Stimulated activated CD4-positive, alpha-beta T cell treated with anti-CD3 and anti-CD28 coated beads, Interleukin-15, amount 100 ng/mL, for 48 hours (primary cell): ENCODE measurements around the gene POLR2E.

ENCODE experiments used
- DNase-seq, 2 donors: peaks; one replicate each; pipeline ENCODE4 v3.0.0-alpha.2; 2020; ENCODE audit warnings: low read depth in 2 of 2

POLR2E gene

DNA sequence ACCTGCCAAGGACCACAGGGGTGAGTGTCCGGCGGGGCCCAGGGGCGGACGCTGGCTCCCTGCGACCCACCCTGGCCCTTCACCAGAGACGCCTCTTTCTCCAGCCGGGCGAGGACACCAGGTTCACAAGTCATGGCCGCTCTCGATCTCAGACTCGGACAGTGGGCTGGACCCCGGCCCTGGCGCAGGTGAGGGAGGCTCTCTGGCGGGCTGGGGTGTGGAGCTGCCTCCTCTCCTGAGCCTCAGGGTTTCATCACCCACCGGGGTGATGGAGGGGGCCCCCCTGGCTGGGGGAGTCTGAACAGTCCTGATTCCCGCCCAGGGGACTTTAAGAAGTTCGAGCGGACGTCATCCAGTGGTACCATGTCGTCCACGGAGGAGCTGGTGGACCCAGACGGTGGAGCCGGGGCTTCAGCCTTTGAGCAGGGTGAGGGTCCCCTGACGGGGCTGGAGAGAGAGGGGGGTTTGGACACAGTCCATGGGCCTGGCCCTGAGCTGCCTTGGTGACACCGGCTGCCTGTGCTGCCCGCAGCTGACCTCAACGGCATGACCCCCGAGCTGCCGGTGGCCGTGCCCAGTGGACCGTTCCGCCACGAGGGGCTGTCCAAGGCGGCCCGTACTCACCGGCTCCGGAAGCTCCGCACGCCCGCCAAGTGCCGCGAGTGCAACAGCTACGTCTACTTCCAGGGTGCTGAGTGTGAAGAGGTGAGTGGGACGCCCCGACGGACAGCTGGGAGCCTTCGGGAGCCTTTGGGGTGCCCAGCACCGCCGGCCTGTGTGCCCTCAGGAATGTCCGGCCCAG, 14.6 kb downstream of the POLR2E start:
- DNase-seq = no peak

DNA sequence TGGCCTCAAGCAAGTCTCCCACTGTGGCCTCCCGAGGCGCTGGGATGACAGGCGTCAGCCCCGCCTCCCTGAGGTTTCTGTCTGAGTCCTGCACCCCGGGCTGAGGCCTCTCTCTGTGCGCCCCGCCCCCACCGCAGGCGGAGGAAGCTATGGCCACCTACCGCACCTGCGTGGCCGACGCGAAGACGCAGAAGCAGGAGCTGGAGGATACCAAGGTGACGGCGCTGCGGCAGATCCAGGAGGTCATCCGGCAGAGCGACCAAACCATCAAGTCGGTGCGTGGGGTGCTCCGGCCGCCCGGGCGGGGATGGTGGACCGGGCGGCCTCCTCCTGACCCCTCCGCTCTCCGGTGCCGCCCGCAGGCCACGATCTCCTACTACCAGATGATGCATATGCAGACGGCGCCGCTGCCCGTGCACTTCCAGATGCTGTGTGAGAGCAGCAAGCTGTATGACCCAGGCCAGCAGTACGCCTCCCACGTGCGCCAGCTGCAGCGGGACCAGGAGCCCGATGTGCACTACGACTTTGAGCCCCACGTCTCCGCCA, 15.5 kb downstream of the POLR2E start:
- DNase-seq = peak; percentile 73 to 80

DNA sequence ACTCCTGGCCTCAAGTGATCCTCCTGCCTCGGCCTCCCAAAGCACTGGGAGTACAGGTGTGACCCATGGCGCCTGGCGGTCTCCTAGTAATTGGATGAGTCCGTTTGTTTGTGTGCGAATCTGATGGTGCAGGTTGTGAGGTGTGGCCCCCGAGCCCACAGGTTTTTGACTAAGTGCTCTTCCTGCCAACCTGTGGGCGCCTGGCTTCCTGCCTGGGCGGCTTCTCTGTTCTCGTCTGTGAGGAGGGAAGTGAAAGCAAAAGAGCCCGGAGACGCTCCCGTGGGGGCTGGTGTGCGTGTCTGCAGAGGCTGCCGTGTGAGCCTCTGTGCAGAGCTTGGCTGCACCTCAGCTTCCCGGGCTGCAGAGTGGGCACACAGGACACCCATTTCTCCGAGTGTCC, 18.2 kb downstream of the POLR2E start:
- peak; percentile 89 to 91 for DNase-seq

DNA sequence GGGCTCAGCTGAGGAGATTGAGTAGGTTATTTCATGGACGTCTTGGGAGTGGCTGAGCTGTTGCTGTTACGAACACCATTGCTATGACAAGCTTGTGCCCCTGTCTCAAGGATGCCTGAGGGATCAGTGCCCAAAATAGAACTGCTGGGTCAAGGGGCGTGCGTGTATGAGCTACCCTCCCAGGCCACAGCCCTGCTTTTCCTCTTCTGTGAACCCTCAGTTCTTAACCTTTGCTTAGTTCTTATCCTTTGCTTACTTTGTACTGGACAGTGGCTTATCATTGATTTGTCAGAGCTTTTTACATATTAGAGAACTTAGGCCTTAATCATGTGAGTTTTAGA, 19.2 kb downstream of the POLR2E start:
- no peak for DNase-seq

DNA sequence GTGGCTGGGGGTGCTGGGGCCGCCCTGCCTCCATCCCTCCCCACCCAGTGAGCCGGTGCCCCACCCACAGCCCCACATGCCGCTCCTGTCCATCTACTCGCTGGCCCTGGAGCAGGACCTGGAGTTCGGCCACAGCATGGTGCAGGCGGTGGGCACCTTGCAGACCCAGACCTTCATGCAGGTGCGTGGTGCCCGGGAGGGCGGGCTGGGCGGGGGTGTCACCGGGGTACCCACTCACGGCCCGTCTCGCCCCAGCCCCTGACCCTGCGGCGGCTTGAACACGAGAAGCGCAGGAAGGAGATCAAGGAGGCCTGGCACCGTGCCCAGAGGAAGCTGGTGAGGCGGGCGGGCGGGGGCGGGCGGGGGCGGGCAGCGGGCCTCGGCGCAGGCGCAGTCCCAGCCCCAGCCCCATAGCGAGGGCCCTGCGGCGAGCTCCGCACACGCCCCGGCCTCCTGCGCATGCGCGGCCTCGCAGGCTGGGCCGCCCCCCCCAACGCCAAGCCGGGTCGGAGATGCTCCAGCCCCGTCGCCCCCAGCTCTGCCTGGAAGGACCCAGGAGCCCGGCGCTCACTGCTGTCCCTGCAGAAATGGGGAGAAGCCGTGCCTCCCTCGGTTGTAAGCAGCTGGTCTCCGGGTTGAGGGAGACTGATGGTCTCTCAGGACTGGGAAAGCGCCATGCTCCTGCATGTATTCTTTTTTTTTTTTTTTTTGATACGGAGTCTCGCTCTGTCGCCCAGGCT, 20.5 kb downstream of the POLR2E start:
- DNase-seq = peak; percentile 68 to 75

DNA sequence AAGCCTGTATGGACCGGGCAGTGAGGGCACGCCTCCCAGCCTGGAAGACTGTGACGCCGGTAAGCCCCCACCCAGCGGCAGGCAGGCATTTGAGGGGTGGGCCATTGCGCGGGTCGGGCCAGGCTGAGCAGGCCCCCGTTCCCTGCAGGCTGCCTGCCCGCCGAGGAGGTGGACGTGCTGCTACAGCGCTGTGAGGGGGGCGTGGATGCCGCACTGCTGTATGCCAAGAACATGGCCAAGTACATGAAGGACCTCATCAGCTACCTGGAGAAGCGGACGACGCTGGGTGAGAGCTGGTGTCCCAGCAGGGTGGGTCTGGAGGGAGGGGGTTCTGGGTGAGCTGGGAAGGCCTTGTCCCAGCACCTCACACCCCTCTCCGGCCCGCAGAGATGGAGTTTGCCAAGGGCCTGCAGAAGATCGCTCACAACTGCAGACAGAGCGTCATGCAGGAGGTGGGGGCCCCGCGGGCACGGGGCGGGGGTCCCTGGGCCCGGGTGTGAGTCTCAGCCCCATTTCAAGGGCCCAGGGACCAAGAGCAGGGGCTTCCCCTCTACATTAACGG, 21.1 kb downstream of the POLR2E start:
- no peak for DNase-seq

DNA sequence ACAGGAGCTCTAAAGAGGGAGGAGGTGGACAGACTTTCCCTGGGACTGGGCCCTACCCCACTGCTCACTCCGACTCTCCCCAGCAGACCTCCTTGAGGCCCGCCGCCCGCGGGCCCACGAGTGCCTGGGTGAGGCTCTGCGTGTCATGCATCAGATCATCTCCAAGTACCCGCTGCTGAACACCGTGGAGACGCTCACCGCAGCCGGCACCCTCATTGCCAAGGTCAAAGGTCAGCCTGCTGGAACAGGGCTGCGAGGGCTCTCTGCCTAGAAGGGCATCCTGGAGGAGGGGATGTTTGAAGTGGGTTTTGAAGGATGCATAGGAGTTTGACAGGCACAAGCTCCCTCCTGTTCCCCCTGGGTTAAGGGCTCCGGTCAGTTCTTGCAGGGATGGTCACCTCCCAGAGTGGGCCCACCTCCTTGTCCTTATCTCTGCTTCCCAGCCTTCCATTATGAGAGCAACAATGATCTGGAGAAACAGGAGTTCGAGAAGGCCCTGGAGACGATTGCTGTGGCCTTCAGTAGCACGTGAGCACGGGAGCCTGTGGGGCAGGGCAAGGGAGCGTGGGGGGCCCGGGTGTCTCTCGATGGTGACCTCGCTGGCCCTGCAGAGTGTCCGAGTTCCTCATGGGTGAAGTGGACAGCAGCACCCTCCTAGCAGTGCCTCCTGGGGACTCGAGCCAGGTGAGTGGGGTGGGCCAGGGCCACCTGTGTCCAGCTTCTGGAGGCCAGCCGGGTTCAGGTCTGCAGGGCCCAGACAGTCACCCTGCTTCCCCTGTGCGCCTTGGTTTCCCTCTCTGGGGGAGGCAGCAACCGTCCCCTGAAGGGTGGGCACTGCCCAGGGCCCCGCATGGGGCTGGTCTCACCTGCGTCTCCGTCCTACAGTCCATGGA, 21.9 kb downstream of the POLR2E start:
- DNase-seq = no peak

DNA sequence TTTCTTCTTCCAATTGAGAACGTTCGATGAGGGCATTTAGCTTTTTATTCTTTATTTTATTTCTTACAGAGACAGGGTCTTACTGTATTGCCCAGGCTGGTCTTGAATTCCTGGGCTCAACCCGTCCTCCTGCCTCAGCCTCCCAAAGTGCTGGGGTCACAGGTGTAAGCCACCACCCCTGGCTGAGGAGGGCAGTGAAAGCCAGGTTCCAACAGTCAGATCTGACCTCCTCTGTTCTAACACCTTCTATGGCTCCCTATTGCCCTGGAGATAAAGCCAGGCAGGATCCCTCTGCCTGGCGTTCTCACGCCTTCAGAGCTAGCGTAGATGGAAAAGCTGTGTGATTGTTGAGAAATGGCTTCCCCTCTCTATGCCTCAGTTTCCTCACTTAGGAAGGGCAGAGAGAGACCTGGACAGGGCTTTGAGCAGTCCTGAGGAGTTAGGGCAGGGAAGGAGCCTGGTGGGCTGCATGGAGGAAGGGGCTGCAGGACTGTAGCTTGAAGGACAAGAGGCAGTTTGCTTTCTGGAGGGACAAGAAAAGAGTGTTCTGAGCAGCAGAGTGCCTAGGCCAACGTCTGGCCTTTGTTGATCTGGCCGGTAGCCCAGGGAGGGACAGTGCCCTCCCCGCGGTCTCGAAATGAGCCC, 22.7 kb downstream of the POLR2E start:
- no peak for DNase-seq

DNA sequence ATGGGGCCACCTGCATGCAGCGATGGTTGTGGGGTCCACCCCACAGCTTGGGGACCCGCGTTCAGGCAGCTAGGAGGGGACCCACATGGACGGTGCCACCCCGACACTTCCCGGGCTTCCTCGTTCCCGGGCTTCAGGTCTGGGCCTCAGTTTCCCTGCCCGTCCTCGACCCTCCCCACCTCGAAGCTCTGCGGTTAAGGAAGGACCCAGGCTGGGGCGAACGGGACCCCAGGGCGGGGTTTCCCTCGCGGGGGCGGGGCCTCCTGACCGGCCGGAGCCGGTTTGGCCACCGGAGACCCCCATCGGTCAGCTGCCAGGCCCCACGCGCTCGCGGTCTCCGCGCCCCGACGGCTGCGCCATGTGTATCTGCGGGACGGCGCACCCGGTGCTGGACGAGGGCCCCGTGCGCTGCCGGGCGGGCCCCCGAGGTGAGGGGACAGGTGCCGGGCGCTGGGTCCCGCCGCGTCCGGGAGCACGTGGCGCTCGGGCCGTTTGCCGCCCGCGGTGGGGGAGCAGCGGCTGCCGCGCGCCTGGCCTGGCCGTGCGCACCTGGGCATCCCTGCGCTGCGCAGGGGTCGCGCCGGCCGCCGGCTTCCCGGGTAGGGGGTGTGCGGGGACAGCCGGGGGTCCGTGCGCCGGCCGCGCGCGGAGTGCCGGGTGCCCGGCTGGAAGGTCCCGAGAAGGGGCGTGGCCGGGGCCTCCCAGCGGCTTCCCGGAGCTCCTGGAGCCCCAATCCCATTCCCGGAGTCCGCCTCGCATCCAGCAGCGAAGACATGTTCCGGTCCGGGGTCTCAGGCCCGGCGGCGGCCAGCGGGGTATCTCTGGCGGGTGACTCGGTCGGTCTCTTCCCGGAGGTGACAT, 24.0 kb downstream of the POLR2E start:
- no peak for DNase-seq

DNA sequence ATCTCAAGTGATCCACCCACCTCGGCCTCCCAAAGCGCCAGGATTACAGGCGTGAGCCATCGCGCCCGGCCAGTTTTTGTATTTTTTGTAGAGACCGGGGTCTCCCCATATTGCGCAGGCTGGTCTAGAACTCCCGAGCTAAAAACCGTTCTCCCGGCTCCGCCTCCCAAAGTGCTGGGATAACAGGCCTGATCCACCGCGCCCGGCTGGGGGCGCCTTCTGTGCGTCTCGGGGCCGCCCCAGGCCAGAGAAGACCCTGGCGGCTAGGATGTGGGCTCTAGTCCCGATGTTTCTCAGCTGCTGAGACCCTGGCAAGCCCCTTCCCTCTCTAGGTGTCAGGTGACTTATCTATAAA, 24.6 kb downstream of the POLR2E start:
- DNase-seq = no peak

DNA sequence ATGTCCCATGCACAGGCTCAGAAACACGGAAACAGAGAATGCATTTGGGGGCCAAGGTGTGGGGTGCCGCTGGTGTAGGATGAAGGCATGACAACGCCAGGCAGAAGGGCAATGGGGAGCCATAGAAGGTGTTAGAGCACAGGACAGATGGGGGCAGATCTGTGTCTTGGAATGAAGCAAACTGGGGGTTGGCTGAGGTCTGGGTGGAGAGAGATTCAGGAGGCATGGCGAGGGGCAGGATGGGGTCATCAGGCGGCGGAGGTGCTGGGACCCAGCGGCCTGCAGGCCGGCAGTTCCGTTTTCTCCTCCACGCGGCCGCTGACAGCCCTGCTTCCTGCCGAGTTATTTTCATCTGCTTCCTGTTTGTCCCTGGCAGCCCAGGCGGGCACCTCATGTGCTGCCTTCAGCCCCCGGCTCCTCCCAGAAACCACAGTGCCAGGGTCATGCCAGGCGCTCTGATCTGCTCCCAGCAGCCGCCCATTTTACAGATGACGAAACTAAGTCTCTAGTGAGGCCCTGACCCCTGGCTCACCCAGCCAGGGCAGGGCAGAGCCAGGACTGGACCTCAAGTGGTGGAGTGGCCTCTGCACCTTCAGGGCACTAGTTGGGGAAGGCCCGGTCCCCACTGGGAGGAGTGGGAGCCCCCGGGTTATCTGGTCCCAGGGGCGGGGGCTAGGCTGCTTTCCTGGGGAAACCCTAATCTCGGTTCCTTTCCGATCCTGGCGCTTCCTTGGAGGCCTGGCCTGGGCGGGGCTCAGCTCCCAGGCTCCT, 26.0 kb downstream of the POLR2E start:
- DNase-seq = no peak

DNA sequence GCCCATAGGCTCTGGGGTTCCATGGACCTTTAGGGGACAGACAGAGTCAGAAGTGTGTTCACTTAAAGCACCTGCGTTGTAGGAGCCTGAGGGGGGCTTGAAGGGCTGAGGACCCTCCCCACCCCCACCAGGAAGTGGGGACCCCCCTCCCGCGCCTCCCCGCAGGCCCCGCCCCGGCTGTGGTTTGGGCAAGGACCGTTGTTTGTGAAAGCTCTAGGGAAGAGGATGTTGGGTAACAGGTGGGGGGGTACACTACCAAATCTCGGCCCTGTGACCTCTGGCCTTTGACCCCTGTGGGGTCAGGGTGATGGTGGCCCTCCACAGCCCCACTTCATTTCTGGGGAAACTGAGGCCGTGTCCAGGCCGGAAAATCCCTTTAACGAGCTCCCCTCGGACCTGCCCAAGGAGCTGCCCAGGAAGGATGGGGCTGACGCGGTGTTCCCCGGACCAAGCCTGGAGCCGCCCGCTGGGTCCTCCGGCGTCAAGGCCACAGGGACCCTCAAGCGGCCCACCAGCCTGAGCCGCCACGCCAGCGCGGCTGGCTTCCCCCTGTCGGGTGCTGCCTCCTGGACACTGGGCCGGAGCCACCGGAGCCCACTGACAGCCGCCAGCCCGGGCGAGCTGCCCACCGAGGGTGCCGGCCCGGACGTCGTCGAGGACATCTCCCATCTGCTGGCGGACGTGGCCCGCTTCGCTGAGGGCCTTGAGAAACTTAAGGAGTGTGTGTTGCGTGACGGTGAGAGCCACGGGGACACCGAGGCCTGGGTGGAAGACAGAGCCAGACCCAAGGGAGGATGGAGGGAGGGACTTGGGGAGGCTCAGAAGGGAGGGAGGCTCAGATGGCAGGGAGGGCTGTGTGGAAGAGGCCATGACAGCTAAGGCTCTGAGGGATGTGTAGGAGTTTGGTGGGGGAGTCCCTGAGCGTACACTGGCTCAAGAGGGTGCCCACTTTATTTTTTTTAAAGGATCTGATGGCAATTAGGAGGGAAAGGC, 26.9 kb downstream of the POLR2E start:
- no peak for DNase-seq

DNA sequence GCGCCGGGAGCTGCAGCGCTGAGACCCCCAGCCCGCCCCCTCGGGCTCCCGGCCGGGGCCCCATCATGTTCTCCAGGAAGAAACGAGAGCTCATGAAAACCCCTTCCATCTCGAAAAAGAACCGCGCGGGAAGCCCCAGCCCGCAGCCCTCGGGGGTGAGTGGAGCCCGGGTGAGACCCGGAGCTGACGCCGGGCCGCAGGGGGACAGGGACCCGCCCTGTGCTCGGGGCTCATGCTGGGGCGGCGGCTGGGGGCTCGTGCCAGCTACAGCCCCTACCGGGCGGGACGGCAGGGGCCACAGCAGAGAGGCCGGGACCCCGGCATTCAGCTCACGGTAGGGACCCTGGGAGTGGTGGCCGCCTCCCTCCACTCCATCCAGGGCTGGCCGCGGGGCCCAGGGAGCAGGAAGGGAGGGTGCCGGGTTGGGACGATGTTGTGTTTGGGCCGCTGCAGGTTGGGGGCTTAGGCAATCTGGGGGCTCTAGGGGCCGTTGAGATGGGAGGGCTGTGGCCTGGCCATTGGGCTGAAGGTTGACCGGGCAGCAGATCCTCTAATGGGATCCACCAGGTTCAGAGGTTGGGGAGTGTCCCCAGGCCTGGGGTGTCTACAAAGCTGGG, 27.7 kb downstream of the POLR2E start:
- DNase-seq = no peak

DNA sequence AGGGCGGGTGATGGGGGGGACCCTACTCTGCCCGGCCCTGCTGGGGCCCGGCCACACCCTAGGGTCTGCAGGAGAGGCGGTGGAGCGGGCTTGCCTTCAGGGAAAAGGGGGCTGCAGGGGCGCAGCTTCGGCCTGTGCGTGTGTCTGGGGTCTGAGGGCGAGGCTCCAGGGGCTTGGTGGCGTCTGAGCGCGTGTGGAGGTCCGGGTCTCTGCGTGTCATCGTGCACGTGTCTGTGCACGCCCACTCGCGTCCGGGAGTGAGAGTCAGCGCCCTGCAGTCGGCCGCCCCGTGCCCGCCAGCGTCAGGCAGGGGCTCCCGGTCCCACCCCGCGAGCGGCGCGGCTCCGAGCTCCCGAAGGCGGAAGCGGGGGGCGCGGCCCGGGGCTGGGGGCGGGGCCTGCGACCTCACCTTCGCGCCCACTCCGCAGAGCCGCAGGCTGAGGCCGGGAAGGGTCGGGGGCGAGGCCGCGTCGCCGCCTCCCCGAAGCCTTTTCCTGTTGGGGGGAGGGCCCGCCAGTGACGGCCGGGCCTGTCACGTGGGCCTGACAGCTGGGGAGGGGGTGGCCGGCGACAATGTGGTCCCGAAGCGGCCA, 28.3 kb downstream of the POLR2E start, which contains the start of gene ARHGAP45:
Gene ARHGAP45 (plus strand): TSS at position 420 of the 593 bp plus-strand sequence. CDS start 239 bp downstream, outside the sequence.
- DNase-seq = peak; percentile 64 to 81

DNA sequence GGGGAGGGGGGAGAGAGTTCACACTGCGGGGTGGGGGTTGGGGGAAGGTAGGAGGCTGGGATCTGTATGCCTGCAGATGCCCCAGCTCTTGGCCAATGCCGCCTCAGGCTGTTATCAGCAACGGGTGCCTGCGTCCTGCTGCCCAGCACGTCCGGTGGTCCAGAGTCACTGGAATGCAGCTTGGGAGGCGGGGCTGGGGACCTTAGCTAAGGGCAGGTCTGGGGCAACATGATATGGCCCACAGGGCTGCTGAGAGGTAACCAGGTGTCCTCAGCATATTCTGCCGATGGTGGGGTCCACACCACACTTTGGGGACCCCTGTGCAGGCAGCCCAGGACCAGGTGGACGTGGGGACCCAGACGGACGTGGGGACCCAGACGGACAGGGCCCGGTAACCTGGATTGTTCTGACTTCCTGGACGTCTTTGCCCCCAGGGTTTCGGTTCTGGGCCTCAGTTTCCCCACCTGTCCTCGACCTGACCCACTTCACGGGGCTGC, 28.9 kb downstream of the POLR2E start:
- DNase-seq = no peak

DNA sequence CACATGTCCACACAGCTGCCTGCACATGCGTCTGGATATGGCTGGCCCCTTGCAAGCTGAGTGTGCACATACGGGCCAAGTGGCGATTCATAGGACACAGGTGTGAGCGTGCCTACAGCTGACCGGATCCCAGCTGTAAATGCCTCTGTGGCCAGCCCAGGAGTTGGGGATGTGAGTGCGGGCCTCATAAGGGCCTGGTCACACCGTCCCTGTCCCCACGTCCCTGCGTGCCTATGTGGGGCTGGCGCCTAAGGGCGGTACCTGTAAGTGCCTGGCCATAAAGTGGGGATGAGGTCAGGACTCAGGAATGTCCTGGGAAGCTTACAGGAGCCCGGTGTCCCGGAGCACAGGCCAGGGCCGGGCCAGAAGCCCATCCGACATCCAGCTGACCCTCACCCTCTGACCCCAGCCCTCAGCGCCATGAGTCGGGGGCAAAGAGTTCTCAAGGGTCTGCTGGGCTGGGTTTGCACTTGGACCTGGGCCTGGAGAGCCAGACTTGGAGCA, 29.5 kb downstream of the POLR2E start:
- no peak for DNase-seq
